Stimulated activated naive CD8-positive, alpha-beta T cell treated with anti-CD3 and anti-CD28 coated beads, Interleukin-15, amount 100 ng/mL, for 72 hours (primary cell): ENCODE results near the gene CIDEC.
"Not testable (repeated sequence)": the region's sequence is repeated elsewhere in the genome, so short reads cannot be mapped to it uniquely, and the experiment has no call there.

Source experiments
- ATAC-seq: fragments of 150-1000 bp; cut with Tn5 transposase; 2 replicates; pipeline ENCODE4 v1.10.0; 2021; ENCODE audit warnings: mild to moderate bottlenecking, moderate library complexity
- DNase-seq, 2 donors: peaks; one replicate each; pipeline ENCODE4 v3.0.0; 2021 to 2022
- H3K27ac Mint-ChIP-seq, 2 donors: one replicate each; pipeline ENCODE4 v1.8.0; 2022; ENCODE audit warnings: mild to moderate bottlenecking in 2 of 2, mixed read lengths in 2 of 2, moderate library complexity in 2 of 2
- H3K27me3 Mint-ChIP-seq: one replicate; pipeline ENCODE4 v1.8.0; 2022; ENCODE audit warnings: mixed read lengths
- H3K4me1 Mint-ChIP-seq: one replicate; pipeline ENCODE4 v1.8.0; 2022; ENCODE audit warnings: mild to moderate bottlenecking, mixed read lengths
- H3K4me3 Mint-ChIP-seq, 2 donors: one replicate each; pipeline ENCODE4 v1.8.0; 2022; ENCODE audit warnings: mild to moderate bottlenecking in 2 of 2, mixed read lengths in 2 of 2, moderate library complexity in 1 of 2
- H3K9me3 Mint-ChIP-seq, 2 donors: one replicate each; pipeline ENCODE4 v1.8.0; 2022; ENCODE audit warnings: mixed read lengths in 2 of 2

Gene CIDEC

GRCh38 chr3:9890249-9891071 is 10.4 kb upstream of the CIDEC start, which contains the start of gene JAGN1:
TSS of gene JAGN1 (plus strand) at chr3:9890610. CDS start at chr3:9890723, 113 bp downstream.
- Mint-ChIP-seq H3K9me3 (peaks cover 5 to 10% of the 10 kb centered on the region in 2 donors), H3K4me1 (peaks cover 42% of the 10 kb centered on the region), H3K27ac (peak within 1 kb of the TSS; percentile 99 to 100), H3K27me3 (no peaks in the 10 kb centered on the region), H3K4me3 (peak within 1 kb of the TSS; percentile 99 to 100)
- DNase-seq (peak; percentile 87 to 88), ATAC-seq (peak; percentile 92)

GRCh38 chr3:9889405-9889804 is 9.4 kb upstream of the CIDEC start:
- ATAC-seq (no peak), DNase-seq (no peak)
- peaks cover 32% of the 10 kb centered on the region for H3K4me1 Mint-ChIP-seq
- H3K9me3 Mint-ChIP-seq: peaks cover 0 to 10% of the 10 kb centered on the region in 2 donors
- no peak overlapping the region for H3K4me3 Mint-ChIP-seq
- no peak overlapping the region for H3K27ac Mint-ChIP-seq
- no peaks in the 10 kb centered on the region for H3K27me3 Mint-ChIP-seq

- H3K4me1 Mint-ChIP-seq: peaks cover 23% of the 10 kb centered on the region
- no peak overlapping the region for H3K27ac Mint-ChIP-seq
- DNase-seq (no peak), ATAC-seq (no peak)
- H3K9me3 Mint-ChIP-seq: peaks cover 0 to 10% of the 10 kb centered on the region in 2 donors
- H3K4me3 Mint-ChIP-seq: no peak overlapping the region
- H3K27me3 Mint-ChIP-seq: no peaks in the 10 kb centered on the region
These were observed 8.5 kb upstream of the CIDEC start for GRCh38 chr3:9888540-9888939.

GRCh38 chr3:9887480-9887879 is 7.4 kb upstream of the CIDEC start:
- Mint-ChIP-seq H3K27ac (no peak overlapping the region), H3K4me1 (peaks cover 12% of the 10 kb centered on the region), H3K27me3 (no peaks in the 10 kb centered on the region), H3K4me3 (no peak overlapping the region), H3K9me3 (peaks cover 0 to 2% of the 10 kb centered on the region in 2 donors)
- no peak for DNase-seq
- ATAC-seq: no peak

- H3K4me1 Mint-ChIP-seq: peaks cover 7% of the 10 kb centered on the region
- H3K9me3 Mint-ChIP-seq: no peaks in the 10 kb centered on the region
- DNase-seq (no peak), ATAC-seq (no peak)
- H3K4me3 Mint-ChIP-seq: no peak overlapping the region
- no peaks in the 10 kb centered on the region for H3K27me3 Mint-ChIP-seq
- H3K27ac Mint-ChIP-seq: no peak overlapping the region
These were observed 6.3 kb upstream of the CIDEC start for GRCh38 chr3:9886328-9886727.

GRCh38 chr3:9884555-9885165 is 4.6 kb upstream of the CIDEC start:
- H3K9me3 Mint-ChIP-seq: no peaks in the 10 kb centered on the region
- no peak overlapping the region for H3K27ac Mint-ChIP-seq
- ATAC-seq (no peak), DNase-seq (no peak)
- no peak overlapping the region for H3K4me3 Mint-ChIP-seq
- no peaks in the 10 kb centered on the region for H3K27me3 Mint-ChIP-seq
- peaks cover 2% of the 10 kb centered on the region for H3K4me1 Mint-ChIP-seq

GRCh38 chr3:9883706-9884554 is 3.9 kb upstream of the CIDEC start:
- no peak overlapping the region for H3K27ac Mint-ChIP-seq
- ATAC-seq: no peak

GRCh38 chr3:9881441-9881840 is 1.4 kb upstream of the CIDEC start:
- H3K4me1 Mint-ChIP-seq: no peaks in the 10 kb centered on the region
- no peak overlapping the region for H3K4me3 Mint-ChIP-seq
- H3K27me3 Mint-ChIP-seq: peaks cover 7% of the 10 kb centered on the region
- DNase-seq (no peak), ATAC-seq (no peak)
- no peak overlapping the region for H3K27ac Mint-ChIP-seq
- H3K9me3 Mint-ChIP-seq: no peaks in the 10 kb centered on the region

More at GRCh38 chr3:9883706-9884554, 3.9 kb upstream of the CIDEC start:
- Mint-ChIP-seq H3K4me3 (no peak overlapping the region), H3K27me3 (peaks cover 1% of the 10 kb centered on the region), H3K4me1 (no peaks in the 10 kb centered on the region), H3K9me3 (no peaks in the 10 kb centered on the region)
- DNase-seq: no peak

GRCh38 chr3:9878700-9879099 is 1.4 kb downstream of the CIDEC start:
- H3K27me3 Mint-ChIP-seq: peaks cover 7% of the 10 kb centered on the region
- no peak overlapping the region for H3K4me3 Mint-ChIP-seq

GRCh38 chr3:9876991-9877390 is 3.1 kb downstream of the CIDEC start:
- H3K4me3 Mint-ChIP-seq: no peak overlapping the region
- no peaks in the 10 kb centered on the region for H3K9me3 Mint-ChIP-seq
- DNase-seq (no peak), ATAC-seq (peak; percentile 67)
- peak overlapping the region in 1 of 2 donors; percentile 82 for H3K27ac Mint-ChIP-seq
- peaks cover 7% of the 10 kb centered on the region for H3K27me3 Mint-ChIP-seq
- no peaks in the 10 kb centered on the region for H3K4me1 Mint-ChIP-seq

More at GRCh38 chr3:9878700-9879099, 1.4 kb downstream of the CIDEC start:
- ATAC-seq (no peak), DNase-seq (no peak)
- no peaks in the 10 kb centered on the region for H3K9me3 Mint-ChIP-seq
- H3K27ac Mint-ChIP-seq: no peak overlapping the region
- H3K4me1 Mint-ChIP-seq: no peaks in the 10 kb centered on the region

GRCh38 chr3:9876255-9876654 is 3.8 kb downstream of the CIDEC start:
- H3K27ac Mint-ChIP-seq, DNase-seq, H3K4me3 Mint-ChIP-seq, H3K4me1 Mint-ChIP-seq, ATAC-seq, H3K9me3 Mint-ChIP-seq, H3K27me3 Mint-ChIP-seq: not testable (repeated sequence)

- DNase-seq: no peak
- Mint-ChIP-seq H3K9me3 (no peaks in the 10 kb centered on the region), H3K4me3 (no peak overlapping the region), H3K27ac (no peak overlapping the region), H3K4me1 (no peaks in the 10 kb centered on the region), H3K27me3 (peaks cover 7% of the 10 kb centered on the region)
- ATAC-seq: no peak
These were observed 4.6 kb downstream of the CIDEC start for GRCh38 chr3:9875448-9875847.

GRCh38 chr3:9872067-9872466 is 8.0 kb downstream of the CIDEC start:
- H3K4me1 Mint-ChIP-seq, H3K9me3 Mint-ChIP-seq, H3K27me3 Mint-ChIP-seq, H3K4me3 Mint-ChIP-seq, H3K27ac Mint-ChIP-seq, DNase-seq, ATAC-seq: not testable (repeated sequence)

- ATAC-seq (no peak), DNase-seq (no peak)
- Mint-ChIP-seq H3K4me1 (no peaks in the 10 kb centered on the region), H3K27ac (no peak overlapping the region), H3K4me3 (no peak overlapping the region), H3K27me3 (no peaks in the 10 kb centered on the region), H3K9me3 (no peaks in the 10 kb centered on the region)
These were observed 9.1 kb downstream of the CIDEC start for GRCh38 chr3:9870978-9871377.

- ATAC-seq (no peak), DNase-seq (no peak)
- Mint-ChIP-seq H3K4me1 (no peaks in the 10 kb centered on the region), H3K27ac (peak overlapping the region in 1 of 2 donors; percentile 21), H3K4me3 (no peak overlapping the region), H3K9me3 (no peaks in the 10 kb centered on the region), H3K27me3 (no peaks in the 10 kb centered on the region)
These were observed 10.1 kb downstream of the CIDEC start for GRCh38 chr3:9869955-9870354.
